Measurements from ENCODE around the gene CIT.
"Not testable (repeated sequence)": the region's sequence is repeated elsewhere in the genome, so short reads cannot be mapped to it uniquely, and the experiment has no call there.

Gene CIT

DNA sequence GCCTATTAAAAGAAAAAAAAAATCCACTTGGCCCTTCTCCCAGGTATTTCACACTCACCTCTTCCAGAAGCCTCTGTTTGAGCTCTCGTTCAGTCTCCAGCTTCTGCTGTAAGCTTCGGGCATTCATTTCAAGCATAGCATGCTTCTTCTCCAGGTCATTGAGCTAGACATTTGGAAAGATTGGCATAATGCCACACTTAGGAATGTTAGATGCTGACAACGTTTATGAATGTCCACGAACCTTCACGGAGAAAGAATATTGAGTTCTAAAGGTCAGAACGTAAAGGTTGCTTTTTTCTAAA lies 148.7 kb downstream of the CIT start:
- no peak for DNase-seq

DNA sequence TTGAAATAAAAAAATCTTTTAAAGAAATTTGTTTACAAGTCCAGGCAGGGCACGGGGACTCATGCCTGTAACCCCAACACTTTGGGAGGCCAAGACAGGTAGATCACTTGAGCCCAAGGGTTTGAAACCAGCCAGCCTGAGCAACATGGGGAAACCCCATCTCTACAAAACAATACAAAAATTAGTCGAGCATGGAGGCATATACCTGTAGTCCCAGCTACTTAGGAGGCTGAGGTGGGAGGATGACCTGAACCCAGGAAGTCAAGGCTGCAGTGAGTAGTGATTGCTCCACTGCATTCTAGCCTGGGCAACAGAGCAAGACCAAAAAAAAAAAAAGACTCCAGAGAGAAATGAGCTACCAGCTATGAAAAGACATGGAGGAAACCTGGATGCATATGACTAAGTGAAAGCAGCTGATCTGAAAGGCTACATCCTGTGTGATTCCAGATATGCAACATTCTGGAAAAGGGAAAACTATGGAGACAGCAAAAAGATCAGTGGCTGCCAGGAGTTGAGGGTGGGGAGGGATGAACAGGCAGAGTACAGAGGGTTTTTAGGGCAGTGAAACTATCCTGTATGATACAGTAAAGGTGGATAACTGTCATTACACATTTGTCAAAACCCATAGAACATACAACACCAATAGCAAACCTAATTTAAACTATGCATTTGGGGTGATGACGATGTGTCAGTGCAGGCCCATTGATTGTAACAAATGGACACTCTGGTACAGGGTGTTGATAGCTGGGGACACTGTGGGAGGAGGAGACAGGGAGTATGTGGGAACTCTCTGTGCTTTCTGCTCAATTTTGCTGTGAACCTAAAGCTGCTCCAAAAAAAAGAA lies 149.3 kb downstream of the CIT start:
- DNase-seq: no peak

DNA sequence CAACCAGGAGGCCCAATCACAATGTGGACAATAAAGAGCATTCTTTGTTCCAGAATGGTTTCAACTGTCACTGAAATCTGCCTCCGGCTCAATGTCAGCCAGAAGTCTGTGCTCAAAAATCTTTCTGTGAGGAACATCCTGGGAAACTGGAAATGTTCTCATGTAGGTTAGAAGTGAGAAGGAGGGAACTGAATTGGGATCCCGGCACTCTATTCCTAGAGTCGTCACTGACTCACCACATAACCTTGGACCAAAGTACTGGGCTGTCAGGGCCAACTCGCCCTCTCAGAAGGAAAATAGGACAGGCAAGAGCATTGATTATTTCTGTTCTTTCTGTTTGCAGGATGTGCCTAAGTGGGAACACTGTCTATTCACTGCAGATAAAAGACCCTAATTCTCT lies 151.6 kb downstream of the CIT start:
- DNase-seq: no peak

DNA sequence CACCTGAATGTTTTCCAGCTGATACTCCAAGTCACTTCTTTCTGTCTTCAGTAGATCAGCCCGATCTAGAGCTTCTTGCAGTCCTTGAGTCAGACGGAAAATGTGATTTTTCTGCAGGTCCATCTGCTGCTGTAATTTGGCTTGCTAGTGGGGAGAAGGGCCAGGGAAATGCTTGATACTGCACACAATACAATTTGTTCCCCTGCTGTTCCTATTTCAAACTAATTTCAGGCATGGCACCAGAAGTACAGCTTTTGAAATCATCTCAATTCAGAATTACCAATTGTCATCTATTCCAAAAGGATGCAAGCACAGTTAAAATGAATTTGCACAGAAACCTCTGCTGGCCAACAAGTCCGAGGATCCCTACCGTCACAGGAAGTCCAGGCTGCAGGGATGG lies 155.8 kb downstream of the CIT start:
- DNase-seq: no peak

DNA sequence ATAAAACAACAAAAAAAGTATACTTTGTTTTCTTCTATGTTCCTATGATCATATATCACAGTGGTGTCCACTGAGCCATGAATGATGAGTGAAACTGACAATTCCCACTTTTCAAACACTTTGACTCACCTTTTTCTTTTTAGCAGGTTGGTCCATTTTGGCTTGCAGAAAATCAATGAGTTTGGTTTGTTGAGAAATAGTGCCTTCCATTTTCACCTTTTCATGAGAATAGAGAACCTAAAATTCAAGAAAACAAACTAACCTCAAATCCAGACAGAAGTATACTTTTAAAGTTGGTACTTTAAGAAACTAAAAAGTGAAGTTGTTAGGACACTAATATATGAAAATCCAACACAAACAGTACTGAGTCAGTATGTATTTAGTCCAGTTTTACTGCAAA lies 156.8 kb downstream of the CIT start:
- DNase-seq: no peak

DNA sequence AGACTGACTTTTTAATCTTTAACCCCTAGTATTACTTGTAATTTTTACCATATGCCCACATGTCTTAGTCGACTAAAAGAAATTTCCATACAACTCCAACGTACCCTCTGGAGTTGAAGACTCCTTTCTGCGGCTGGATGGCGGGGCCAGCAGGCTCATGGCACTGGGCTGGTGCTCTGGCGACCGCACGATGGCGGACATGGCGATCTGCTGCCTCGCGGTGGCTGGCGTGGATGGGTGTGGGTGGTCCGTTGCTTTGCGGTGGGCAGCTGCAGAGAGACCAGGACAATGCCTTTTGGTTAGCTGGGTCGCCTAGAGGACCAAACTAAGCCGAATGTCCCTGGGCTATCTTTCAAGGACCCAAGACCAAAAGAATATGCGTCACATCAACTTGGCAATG lies 159.0 kb downstream of the CIT start:
- DNase-seq: no peak

DNA sequence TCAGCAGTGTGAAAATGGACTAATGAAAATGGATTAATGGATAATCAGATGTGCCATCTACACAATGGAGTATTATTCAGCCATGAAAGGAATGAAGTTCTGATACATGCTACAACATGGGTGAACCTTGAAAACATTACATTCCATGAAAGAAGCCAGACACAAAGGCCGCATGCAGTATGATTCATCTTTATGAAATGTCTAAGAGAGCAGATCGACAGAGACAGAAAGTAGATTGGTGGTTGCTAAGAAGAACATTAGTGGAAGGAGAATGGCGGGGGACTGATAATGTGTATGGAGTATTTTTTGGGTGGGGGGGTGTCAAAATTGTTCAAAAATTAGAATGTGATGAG lies 161.9 kb downstream of the CIT start:
- no peak for DNase-seq

DNA sequence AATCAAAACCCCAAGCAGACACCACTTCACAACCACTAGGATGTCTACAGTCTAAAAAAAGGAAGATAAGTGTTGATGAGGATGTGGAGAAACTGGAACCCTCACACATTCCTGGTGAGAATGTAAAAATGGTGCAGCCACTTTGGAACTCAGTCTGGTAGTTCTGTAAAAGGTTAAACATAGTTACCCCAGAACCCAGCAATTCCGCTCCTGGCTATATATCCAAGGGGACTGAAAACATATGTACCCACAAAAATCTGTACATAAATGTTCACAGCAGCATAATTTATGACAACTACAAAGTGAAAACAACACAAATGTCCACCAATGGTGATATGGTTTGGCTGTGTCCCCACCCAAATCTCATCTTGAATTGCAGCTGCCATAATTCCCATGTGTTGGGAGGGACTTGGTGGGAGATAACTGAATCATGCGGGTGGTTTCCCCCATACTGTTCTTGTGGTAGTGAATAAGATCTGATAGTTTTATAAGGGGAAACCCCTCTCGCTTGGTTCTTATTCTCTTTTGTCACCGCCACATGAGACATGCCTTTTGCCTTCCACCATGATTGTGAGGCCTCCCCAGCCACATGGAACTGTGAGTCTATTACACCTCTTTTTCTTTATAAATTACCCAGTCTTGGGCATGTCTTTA lies 162.4 kb downstream of the CIT start:
- DNase-seq: no peak

DNA sequence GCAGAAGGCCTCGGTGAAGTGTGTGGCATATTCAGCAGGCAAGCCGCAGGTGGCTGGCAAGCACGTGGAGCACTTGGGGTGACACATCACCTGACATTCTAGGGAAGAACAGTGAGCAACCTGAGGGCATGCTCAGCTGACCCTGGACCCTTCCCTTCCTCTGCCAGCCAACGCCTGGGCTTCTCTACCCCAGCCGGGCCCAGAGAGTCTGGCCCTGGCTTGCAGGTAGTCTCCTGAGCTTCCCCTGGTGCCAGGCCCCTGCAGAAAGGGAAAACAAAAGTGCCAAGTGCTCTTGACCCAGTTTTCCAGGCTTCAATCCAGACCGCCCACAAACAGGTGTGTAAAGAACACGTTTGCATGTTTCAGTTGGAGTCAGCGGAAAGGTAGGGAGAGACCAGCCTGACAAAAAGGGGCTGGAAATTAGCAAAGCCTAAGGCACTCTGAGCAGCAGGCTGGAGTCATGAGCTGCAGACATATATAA lies 163.5 kb downstream of the CIT start:
- DNase-seq: no peak

DNA sequence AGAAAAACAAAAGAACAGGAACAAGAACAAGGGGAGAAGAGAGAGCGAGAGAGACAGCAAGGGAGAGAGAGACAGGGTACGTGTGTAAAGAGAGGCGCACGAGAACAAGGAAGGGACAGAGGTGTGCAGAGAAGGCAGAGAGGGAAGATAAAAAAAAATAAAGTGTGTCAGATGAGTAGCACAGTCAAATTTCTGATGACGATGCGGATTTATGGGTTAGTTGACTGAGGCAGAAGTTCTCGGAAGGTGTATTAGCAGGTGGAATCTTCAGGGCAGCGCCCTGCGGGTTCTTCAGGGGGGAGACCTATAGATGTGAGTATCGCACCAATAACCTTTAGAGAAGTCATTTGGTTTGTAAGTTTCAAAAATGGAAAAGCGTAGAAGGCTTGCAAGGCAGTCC lies 164.4 kb downstream of the CIT start:
- no peak for DNase-seq

DNA sequence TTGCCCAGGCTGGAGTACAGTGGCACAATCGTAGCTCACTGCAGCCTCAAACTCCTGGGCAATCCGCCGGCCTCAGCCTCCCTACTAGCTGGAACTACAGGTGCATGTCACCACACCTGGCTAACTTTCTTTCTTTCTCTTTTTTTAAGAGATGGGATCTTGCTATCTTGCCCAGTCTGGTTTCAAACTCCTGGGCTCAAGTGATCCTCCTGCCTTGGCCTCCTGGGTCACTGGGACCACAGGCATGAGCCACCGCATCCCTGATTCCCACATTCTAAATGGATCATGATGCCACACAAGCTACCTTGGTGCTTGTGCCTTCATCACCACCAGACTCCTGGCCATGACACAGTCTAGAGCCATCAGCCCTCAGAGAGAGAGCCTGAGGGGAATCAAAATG lies 165.4 kb downstream of the CIT start:
- DNase-seq: no peak

DNA sequence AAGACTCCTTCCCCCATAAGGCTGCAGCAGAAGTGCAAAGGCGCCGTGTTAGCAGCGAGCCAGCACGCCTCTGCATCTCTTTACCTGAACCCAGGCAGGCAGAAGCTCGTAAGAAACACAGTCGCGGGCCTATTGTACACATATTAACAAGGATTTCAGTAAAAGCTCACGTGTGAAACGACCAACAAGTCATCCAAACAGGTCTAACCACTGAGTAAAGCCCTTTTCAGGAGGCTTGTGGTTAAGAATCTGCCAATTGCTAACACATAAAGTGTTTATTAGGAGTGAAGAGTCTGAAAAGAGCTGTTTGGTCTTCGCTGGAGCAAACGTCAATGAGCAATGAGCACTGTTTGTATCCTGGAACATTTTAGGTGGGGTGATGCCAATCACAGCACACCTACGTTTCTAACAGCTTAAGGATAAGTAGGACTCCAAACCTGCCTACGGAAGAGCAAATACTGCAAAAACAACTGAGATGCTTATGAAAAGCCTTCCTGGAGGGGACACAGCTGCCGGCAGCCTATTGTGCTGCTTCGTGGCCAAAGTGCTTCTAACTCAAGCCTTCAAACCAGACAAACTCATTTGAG lies 166.1 kb downstream of the CIT start:
- DNase-seq: no peak

DNA sequence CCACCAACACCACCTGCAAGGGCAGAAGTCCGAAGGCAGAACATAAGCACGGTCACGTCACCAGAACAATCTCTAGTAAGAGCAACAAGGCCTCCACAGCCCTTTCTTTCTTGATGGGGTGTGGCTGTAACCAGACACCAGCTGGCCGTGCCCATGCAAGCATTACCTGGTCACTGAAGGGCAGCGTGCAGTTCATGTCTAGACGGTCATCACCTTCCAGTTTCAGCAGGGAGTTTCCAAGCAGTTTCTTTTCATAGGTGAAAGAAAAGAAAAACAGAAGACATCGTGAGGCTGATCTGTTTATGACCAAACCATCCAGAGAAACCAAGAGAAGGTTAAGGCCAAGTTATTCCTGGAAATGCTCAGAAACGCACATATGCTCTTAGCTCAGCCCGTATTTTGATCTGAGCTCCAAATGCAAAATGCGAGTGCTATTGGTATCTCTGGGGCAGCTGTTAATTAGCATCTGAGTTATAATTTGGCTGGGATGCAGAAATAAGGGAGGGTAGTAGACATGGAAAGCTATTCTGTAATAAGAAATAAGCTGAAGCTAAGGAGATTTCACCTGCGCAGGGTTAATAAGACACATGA lies 166.7 kb downstream of the CIT start:
- DNase-seq: no peak

DNA sequence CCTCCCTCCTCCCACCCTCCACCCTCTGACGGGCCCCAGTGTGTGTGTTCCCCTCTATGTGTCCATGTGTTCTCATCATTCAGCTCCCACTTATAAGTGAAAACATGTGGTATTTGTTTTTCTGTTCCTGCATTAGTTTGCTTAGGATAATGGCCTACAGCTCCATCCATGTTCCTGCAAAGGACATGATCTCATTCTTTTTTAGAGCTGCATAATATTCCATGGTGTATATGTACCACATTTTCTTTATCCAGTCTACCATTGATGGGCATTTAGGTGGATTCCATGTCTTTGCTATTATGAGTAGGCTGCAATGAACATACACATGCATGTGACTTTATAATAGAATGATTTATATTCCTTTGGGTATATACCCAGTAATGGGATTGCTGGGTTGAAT lies 170.7 kb downstream of the CIT start:
- not testable (repeated sequence) for DNase-seq

DNA sequence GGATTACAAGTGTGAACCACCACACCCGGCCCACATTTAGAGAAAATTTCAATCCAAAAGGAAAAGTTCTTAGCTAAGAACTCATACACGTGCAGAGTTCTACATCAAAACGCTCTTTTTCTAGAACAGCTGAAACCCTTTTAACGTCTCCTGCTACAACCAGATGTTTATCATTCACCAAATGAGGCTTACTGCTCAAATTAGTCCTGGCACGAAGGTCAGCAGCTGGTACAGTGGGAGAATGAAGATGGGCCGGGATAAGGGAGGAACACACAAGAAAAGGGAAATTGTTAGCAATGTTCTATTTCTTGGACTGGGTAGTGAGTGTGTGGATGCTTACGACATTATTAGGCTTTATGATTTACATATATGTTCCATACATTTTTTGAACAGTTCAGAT lies 171.9 kb downstream of the CIT start:
- DNase-seq: no peak

DNA sequence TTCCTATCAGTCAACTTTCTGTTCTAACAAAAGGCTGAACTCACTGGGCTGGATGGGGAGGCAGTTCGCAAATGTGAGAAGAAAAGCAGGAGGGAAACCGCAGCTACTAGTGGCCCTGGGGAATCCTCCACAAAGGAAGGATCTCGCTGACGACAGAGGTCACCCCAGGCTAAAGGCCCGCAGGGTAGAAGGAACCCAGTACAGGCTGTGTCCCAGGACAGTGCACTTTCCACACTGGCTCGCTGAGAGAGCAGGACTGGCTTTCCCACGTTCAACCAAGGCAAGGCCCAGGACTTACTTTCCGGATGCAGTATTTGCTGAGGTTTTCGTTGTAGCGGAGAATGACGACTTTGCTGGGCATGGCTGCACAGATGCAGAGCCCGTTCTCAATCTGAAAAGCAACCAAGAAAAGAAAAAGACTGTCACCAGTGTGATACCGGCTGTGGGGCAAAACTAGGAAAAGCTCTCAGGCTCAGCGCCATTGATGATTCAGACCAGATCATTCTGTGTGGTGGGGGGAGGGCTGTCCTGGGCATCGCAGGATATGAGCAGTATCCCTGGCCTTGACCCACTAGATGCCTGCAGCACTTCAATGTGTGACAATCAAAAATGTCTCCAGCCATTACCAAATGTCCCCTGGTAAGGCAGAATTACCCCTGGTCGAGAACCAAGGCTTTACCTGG lies 172.9 kb downstream of the CIT start:
- no peak for DNase-seq

DNA sequence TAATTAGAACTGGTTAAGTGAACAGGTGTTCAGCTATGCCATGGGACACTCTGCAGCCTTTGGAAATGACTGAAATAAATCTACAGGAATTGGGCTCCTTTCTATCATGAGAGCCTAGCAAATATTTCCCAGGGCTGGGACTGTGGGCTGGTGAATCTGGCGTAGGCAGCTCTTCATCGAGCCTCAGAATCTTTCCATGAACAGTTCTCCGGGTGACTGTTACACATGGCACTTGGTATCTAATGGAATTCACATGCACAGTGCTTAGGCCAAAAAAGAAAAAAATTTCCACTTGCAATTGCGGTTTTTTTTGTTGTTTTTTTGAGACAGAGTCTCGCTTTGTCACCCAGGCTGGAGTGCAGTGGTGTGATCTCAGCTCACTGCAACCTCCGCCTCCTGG lies 177.0 kb downstream of the CIT start:
- no peak for DNase-seq

DNA sequence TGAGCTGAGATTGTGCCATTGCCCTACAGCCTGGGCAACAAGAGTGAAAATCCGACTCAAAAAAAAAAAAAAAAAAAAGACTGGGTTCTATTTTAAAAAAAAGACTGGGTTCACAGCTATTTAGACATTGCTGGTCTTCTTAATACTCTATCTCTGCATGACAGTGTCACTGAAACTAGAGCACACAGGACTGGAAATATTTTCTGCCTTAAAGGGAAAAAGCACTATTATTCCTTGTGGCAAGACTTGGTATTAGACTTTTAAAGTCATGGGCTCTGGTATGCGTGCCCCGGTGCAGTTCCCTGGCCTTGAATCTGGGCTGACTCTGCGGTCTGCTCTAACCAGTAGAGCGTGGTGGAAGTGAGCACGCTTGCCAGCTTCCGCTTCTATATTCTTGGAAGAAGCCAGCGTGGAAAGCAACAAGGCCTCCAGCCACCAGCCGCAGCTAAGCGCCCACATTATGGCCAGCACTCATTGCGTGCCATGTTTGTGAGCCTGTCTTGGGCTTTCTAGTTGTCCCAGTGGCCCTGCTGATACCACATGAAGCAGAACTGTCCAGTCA lies 177.8 kb downstream of the CIT start:
- DNase-seq: no peak

DNA sequence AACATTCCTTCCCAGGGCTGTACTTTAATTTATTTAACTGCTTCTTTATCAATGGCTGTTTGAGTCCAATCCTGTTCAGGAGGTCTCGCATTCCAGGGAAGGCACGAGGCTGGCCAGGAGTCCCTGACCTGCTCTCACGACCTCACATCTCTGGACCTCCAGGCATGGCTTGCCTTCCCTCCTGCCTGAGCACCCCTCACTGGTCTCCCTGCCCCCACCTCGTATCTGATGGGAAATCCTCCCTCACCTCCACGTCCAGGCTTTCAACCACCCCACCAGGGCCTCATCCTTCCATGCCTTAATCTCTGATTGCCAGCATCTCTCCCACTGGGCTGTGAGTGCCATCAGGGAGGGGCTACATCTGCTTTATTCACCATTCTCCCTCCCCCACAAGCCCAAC lies 180.2 kb downstream of the CIT start:
- no peak for DNase-seq

DNA sequence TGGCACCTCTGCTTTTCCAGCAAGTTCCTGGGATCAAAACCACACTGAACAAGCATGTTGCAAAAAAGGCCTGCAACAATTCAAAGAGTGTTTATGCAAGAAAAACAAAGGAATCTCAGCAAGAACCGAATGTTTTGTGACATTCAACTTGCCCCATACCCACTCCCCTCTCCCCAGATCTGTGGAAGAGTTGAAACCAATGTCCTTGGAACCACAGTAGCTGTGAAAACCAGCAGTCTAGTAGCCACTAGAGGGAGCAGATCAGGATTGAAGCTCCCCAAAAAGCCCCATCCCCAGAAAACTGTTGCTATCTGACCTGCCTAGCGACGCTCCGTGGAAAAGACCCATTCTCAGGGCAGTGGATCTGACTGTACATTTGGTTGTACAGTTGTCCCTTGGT lies 182.1 kb downstream of the CIT start:
- DNase-seq: no peak

DNA sequence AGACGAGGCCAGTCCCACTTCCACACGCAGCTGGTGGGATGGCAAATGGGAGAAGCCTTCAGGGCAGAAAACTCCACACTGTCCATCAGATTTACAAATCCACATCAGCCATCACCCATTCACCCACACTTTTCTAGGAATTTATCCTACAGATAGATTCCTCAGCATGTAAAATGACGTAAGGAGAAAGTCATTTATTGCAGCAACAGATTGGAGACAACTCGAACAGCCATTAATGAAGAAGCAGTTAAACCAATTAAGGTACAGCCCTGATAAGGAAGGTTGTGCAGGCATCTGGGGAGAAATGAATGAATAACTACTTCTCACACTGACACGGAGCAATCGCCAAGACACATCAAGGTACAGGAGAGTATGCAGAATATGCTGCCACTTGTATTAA lies 183.0 kb downstream of the CIT start:
- DNase-seq: no peak

DNA sequence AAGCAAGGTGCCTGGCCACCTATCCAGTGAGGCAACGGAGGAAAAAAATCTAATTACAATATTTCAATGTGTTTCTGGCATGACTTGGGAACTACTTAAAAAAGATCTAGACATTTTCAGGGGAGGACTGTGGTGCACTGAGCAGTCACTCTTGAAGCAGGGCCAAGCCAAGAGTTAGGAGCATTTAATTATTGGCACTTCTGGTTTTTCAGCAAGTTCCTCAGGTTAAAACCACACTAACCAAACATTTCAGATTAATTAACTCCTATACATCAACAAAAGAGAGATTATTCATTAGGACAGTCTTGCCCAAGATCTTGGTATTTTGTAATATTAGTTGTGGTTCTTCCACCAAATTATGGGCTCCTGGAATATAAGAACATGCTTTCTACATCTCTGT lies 183.6 kb downstream of the CIT start:
- DNase-seq: no peak

DNA sequence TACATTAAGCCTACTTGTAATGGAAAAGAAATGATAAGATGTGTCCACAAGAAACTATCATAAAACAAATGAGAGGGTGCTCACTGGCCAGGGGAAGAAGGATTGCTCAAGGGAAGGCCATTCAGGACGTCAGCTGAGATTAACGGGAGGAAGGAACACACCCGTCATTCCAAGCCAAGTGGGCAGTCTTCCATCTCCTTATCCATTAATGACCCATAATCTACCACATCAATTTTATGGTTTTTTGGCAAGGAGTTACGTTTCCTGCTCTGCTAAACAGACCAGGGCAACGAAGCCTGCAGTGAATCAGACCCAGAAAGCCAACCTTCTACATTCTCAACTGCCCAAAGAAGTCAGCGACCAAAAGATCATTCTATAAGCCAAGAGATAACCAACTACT lies 184.1 kb downstream of the CIT start:
- no peak for DNase-seq

All from left hindlimb (tissue), 1 donor.